HCT116 (cell line): Measurements from ENCODE around the gene LEPR. TPM values are rescaled to one million over a fixed set of nuclear protein-coding genes. Genes with fewer than 3 reads are reported as not detected.
"Not testable (repeated sequence)": the region's sequence is repeated elsewhere in the genome, so short reads cannot be mapped to it uniquely, and the experiment has no call there.

ENCODE experiments used
- ATAC-seq: fragments of 200-7000 bp; cut with Tn5 transposase; 2 replicates; pipeline ENCODE4 v1.9.1; 2020; ENCODE audit warnings: mild to moderate bottlenecking, moderate library complexity
- BruUV-seq: library from RNA; stranded (reverse); fragments of 400-500 nt; replicated peaks from 2 replicates; lab custom pipeline; 2021; lab: Mats Ljungman, UMichigan
- CTCF ChIA-PET: fragments of 300-600 bp; sonication (Branson Sonifier 250); formaldehyde crosslinking; loops from one replicate; lab custom pipeline; 2021; ENCODE audit warnings: antibody characterized with exemption; lab: Charles Lee
- POLR2A ChIA-PET: fragments of 300-600, 350-600 bp; sonication (Branson Sonifier 250); formaldehyde crosslinking; loops from one replicate; lab custom pipeline; 2021; ENCODE audit warnings: antibody characterized with exemption; lab: Charles Lee
- RAD21 ChIA-PET, 2 experiments: fragments of 300-600 bp; sonication (Branson Sonifier 250); formaldehyde crosslinking; loops; one replicate each; lab custom pipeline; 2023; ENCODE audit warnings: low total read pairs in 2 of 2; ENCODE audit not compliant: uncharacterized antibody in 2 of 2, unreplicated experiment in 2 of 2, low non-redundant PET in 1 of 2; lab: Charles Lee
- DNase-seq: peaks from one replicate; pipeline ENCODE4 v3.0.0-alpha.2; 2010; ENCODE audit warnings: low read depth, low spot score
- H2AFZ ChIP-seq: fragments of 200-600 bp; shearing (Covaris generic), sonication (generic); 2 replicates; pipeline ENCODE4 v1.6.1; 2017; ENCODE audit warnings: low read depth, mixed run types, mixed read lengths, antibody characterized with exemption, low read length; ENCODE audit not compliant: poor library complexity, severe bottlenecking
- H3K27ac ChIP-seq: 2 replicates; pipeline ENCODE4 v1.5.1; 2012; ENCODE audit warnings: low read depth, low read length
- H3K27me3 ChIP-seq: fragments of 200-600 bp; sonication (generic); 2 replicates; pipeline ENCODE4 v1.6.1; 2016; ENCODE audit warnings: mixed run types, low read length, mixed read lengths; ENCODE audit not compliant: insufficient read depth
- H3K36me3 ChIP-seq, 2 experiments: fragments of 200-500 bp in 1 of 2; fragments of 200-600 bp in 1 of 2; sonication (Bioruptor generic) in 1 of 2; sonication (generic) in 1 of 2; 2 replicates each; pipeline versions ENCODE4 v1.5.1 to v1.6.1; 2014 to 2016; ENCODE audit warnings: low read length in 2 of 2, inconsistent platforms in 1 of 2, mixed read lengths in 1 of 2, mixed run types in 1 of 2; ENCODE audit not compliant: insufficient read depth in 2 of 2, control insufficient read depth in 1 of 2
- H3K4me1 ChIP-seq, 2 experiments: fragments of 200-600 bp in 1 of 2; sonication (generic) in 1 of 2; 2 replicates each; pipeline versions ENCODE4 v1.5.1 to v1.6.1; 2012 to 2017; ENCODE audit warnings: low read length in 2 of 2, inconsistent platforms in 1 of 2, mild to moderate bottlenecking in 1 of 2, mixed read lengths in 1 of 2, mixed run types in 1 of 2, moderate library complexity in 1 of 2; ENCODE audit not compliant: insufficient read depth in 2 of 2, control insufficient read depth in 1 of 2
- H3K4me2 ChIP-seq: fragments of 200-600 bp; sonication (generic); 2 replicates; pipeline ENCODE4 v1.6.1; 2017; ENCODE audit warnings: mixed run types, low read length, mixed read lengths
- H3K4me3 ChIP-seq, 2 experiments: fragments of 200-600 bp in 1 of 2; sonication (generic) in 1 of 2; replicated peaks in 1 of 2; 2 replicates each; pipeline ENCODE4 v1.5.1; 2011 to 2016; ENCODE audit warnings: low read length in 2 of 2, control low read depth in 1 of 2, low read depth in 1 of 2, mild to moderate bottlenecking in 1 of 2, mixed read lengths in 1 of 2, mixed run types in 1 of 2
- H3K79me2 ChIP-seq: fragments of 200-600 bp; sonication (generic); 2 replicates; pipeline ENCODE4 v1.6.1; 2017; ENCODE audit warnings: mild to moderate bottlenecking, mixed run types, low read length, moderate library complexity, mixed read lengths; ENCODE audit not compliant: insufficient read depth
- H3K9ac ChIP-seq: fragments of 200-600 bp; sonication (generic); 2 replicates; pipeline ENCODE4 v1.6.1; 2016; ENCODE audit warnings: low read length, mixed read lengths
- H3K9me2 ChIP-seq: fragments of 200-600 bp; sonication (generic), shearing (Covaris generic); 2 replicates; pipeline ENCODE4 v1.6.1; 2017; ENCODE audit warnings: mixed run types, mild to moderate bottlenecking, moderate library complexity; ENCODE audit not compliant: insufficient read depth
- H3K9me3 ChIP-seq, 2 experiments: fragments of 200-500 bp in 1 of 2; fragments of 200-600 bp in 1 of 2; sonication (Bioruptor generic) in 1 of 2; sonication (generic) in 1 of 2; 2 replicates each; pipeline ENCODE4 v1.6.1; 2014 to 2017; ENCODE audit warnings: low read length in 2 of 2, mixed read lengths in 2 of 2, inconsistent platforms in 1 of 2, low read depth in 1 of 2, mild to moderate bottlenecking in 1 of 2, mixed run types in 1 of 2, moderate library complexity in 1 of 2; ENCODE audit not compliant: control insufficient read depth in 1 of 2, insufficient read depth in 1 of 2
- H4K20me1 ChIP-seq: fragments of 200-600 bp; sonication (generic), shearing (Covaris generic); 2 replicates; pipeline ENCODE4 v1.6.1; 2017; ENCODE audit warnings: mixed run types, mild to moderate bottlenecking, moderate library complexity; ENCODE audit not compliant: insufficient read depth
- CTCF ChIP-seq, 3 experiments: fragments of 200-600 bp in 1 of 3; sonication (generic) in 1 of 3; IDR thresholded peaks in 2 of 3; conservative IDR thresholded peaks in 1 of 3; 2 replicates each; pipeline ENCODE4 v1.5.1; 2012 to 2017; ENCODE audit warnings: low read depth in 2 of 3, low read length in 2 of 3, antibody characterized with exemption in 1 of 3, borderline replicate concordance in 1 of 3, control low read depth in 1 of 3, mild to moderate bottlenecking in 1 of 3, mixed read lengths in 1 of 3, mixed run types in 1 of 3, moderate library complexity in 1 of 3; ENCODE audit not compliant: insufficient read depth in 1 of 3
- FOSL1 ChIP-seq: IDR thresholded peaks from 2 replicates; pipeline ENCODE4 v1.6.1; 2012; ENCODE audit warnings: low read depth
- JUND ChIP-seq: IDR thresholded peaks from 2 replicates; pipeline ENCODE4 v1.6.1; 2012
- RAD21 ChIP-seq: IDR thresholded peaks from 2 replicates; pipeline ENCODE4 v1.6.1; 2012; ENCODE audit warnings: low read depth, mild to moderate bottlenecking
- TCF7L2 ChIP-seq: IDR thresholded peaks from 2 replicates; pipeline ENCODE4 v1.7.0; 2011; ENCODE audit warnings: borderline replicate concordance, inconsistent platforms; ENCODE audit not compliant: insufficient read depth, insufficient read length; ENCODE audit errors: extremely low read depth
- intact Hi-C: fragments of 100-400 bp; cut with micrococcal nuclease; formaldehyde crosslinking; loops from 2 replicates; pipeline ENCODE4 v1.10.0; 2022
- total RNA-seq: library from RNA; stranded (reverse); gene quantifications from one replicate; pipeline ENCODE4 v1.2.1, GENCODE V29; 2021; ENCODE audit not compliant: unreplicated experiment

LEPR gene
- total RNA-seq, 1 experiment from 2014 or later = 6.0 TPM

- DNase-seq (no peak), ATAC-seq (no peak)
- intact Hi-C loops = no loop called here
- H4K20me1 ChIP-seq = no peaks in the 10 kb centered on the region
- no peaks in the 10 kb centered on the region for H3K9me3 ChIP-seq
- no peak overlapping the region for H3K27ac ChIP-seq
- no peak overlapping the region for H2AFZ ChIP-seq
- CTCF ChIA-PET = no interaction called here
- no peaks in the 10 kb centered on the region for H3K9me2 ChIP-seq
- no peak overlapping the region for H3K9ac ChIP-seq
- POLR2A ChIA-PET = no interaction called here
- no TSS peak for BruUV-seq
- no peaks in the 10 kb centered on the region for H3K79me2 ChIP-seq
- RAD21 ChIA-PET = no interaction called here
- H3K4me1 ChIP-seq = no peaks in the 10 kb centered on the region
- no peaks in the 10 kb centered on the region for H3K36me3 ChIP-seq
- TF ChIP-seq TCF7L2 = no peak
- TF ChIP-seq RAD21 = no peak
- TF ChIP-seq JUND = no peak
- TF ChIP-seq CTCF (IDR thresholded peaks at IDR 0.05 in 2 of 3, conservative IDR thresholded peaks at IDR 0.05 in 1 of 3; ENCODE audit: borderline replicate concordance in 1 of 3, insufficient read depth in 1 of 3, low read depth in 2 of 3, low read length in 2 of 3) = no peak
- no peak for TF ChIP-seq FOSL1
- no peaks in the 10 kb centered on the region for H3K27me3 ChIP-seq
- H3K4me3 ChIP-seq = no peak overlapping the region
- no peak overlapping the region for H3K4me2 ChIP-seq
Observed at GRCh38 chr1:65378247-65378946, 42.1 kb upstream of the LEPR start.

DNA sequence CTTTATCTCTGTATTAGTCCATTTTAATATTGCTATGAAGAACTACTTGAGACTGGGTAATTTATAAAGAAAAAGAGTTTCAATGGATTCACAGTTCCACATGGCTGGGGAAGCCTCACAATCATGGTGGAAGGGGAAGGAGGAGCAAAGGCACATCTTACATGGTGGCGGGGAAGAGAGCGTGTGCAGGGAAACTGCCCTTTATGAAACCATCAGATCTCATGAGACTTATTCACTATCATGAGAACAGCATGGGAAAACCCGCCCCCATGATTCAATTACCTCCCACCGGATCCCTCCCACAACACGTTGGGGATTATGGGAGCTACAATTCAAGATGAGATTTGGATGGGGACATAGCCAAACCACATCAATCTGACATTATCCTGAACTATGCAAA is 36.0 kb upstream of the LEPR start:
- H3K9me2 ChIP-seq, ATAC-seq, BruUV-seq, H3K4me2 ChIP-seq, H3K36me3 ChIP-seq, H3K79me2 ChIP-seq, H3K9me3 ChIP-seq, RAD21 ChIA-PET, H3K4me3 ChIP-seq, intact Hi-C loops, H3K4me1 ChIP-seq, H3K27ac ChIP-seq, DNase-seq, H3K9ac ChIP-seq, H2AFZ ChIP-seq, H4K20me1 ChIP-seq, POLR2A ChIA-PET, H3K27me3 ChIP-seq, CTCF ChIA-PET: not testable (repeated sequence)
